Measurements from ENCODE around the gene AHSG. TPM values are rescaled to one million over a fixed set of nuclear protein-coding genes. Genes with fewer than 3 reads are reported as not detected.

AHSG gene
- total RNA-seq, 1 donor from 2014 or later: not detected

DNA sequence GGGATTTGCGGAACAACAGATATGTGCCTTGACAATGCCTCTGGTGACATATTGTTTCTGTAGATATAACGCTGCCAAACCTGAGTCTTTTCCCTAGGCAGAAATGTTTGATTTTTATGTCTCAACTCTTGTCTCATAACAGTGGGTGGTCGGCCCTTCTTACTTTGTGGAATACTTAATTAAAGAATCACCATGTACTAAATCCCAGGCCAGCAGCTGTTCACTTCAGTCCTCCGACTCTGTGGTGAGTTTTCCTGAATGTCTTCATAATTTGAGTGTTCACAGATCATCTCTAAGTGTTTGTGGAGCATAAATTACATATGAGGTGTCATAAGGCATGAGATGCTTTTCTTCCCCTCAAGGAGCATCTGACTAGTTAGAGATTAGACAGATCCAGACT, 33.2 kb downstream of the AHSG start:
- H3K27me3 Mint-ChIP-seq: peaks cover 12% of the 10 kb centered on the region
- H3K9me3 Mint-ChIP-seq: no peaks in the 10 kb centered on the region
- H3K4me1 Mint-ChIP-seq: peaks cover 5% of the 10 kb centered on the region
- TF ChIP-seq, protein P1, sequence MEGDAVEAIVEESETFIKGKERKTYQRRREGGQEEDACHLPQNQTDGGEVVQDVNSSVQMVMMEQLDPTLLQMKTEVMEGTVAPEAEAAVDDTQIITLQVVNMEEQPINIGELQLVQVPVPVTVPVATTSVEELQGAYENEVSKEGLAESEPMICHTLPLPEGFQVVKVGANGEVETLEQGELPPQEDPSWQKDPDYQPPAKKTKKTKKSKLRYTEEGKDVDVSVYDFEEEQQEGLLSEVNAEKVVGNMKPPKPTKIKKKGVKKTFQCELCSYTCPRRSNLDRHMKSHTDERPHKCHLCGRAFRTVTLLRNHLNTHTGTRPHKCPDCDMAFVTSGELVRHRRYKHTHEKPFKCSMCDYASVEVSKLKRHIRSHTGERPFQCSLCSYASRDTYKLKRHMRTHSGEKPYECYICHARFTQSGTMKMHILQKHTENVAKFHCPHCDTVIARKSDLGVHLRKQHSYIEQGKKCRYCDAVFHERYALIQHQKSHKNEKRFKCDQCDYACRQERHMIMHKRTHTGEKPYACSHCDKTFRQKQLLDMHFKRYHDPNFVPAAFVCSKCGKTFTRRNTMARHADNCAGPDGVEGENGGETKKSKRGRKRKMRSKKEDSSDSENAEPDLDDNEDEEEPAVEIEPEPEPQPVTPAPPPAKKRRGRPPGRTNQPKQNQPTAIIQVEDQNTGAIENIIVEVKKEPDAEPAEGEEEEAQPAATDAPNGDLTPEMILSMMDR (IDR thresholded peaks at IDR 0.05): no peak
- H3K4me3 Mint-ChIP-seq: no peak overlapping the region
- H3K27ac Mint-ChIP-seq: no peak overlapping the region
- intact Hi-C loops (cut with micrococcal nuclease): no loop called here
- no peaks in the 10 kb centered on the region for H3K36me3 Mint-ChIP-seq (ENCODE audit: low read depth)
- CTCF ChIA-PET: no interaction called here
- DNase-seq (no peak), ATAC-seq (ENCODE audit: low read depth) (no peak)
- POLR2A ChIA-PET: no interaction called here

DNA sequence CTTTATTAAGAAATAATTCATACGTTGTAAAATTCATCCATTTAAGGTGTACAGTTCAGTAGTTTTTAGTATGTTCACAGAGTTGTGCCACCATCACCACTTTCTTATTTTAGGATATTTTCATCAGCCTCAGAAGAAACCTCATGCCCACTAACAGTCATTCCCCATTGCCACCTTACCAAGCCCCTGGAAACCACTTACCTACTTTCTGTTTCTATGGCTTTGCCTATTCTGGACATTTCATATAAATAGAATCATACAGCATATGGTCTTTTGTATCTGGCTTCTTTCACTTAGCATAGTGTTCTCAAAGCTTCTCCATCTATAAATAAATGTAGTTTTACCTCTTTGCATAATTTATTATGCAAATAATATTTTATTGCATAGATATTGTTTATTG, 34.0 kb downstream of the AHSG start:
- no peak for DNase-seq
- intact Hi-C loops (cut with micrococcal nuclease): no loop called here
- TF ChIP-seq, protein P1 (IDR thresholded peaks at IDR 0.05): no peak
- POLR2A ChIA-PET: no interaction called here
- no peaks in the 10 kb centered on the region for H3K9me3 Mint-ChIP-seq
- ATAC-seq (ENCODE audit: low read depth): no peak
- H3K4me3 Mint-ChIP-seq: no peak overlapping the region
- no peak overlapping the region for H3K27ac Mint-ChIP-seq
- no peaks in the 10 kb centered on the region for H3K36me3 Mint-ChIP-seq (ENCODE audit: low read depth)
- CTCF ChIA-PET: no interaction called here
- peaks cover 8% of the 10 kb centered on the region for H3K4me1 Mint-ChIP-seq
- H3K27me3 Mint-ChIP-seq: peaks cover 8% of the 10 kb centered on the region

DNA sequence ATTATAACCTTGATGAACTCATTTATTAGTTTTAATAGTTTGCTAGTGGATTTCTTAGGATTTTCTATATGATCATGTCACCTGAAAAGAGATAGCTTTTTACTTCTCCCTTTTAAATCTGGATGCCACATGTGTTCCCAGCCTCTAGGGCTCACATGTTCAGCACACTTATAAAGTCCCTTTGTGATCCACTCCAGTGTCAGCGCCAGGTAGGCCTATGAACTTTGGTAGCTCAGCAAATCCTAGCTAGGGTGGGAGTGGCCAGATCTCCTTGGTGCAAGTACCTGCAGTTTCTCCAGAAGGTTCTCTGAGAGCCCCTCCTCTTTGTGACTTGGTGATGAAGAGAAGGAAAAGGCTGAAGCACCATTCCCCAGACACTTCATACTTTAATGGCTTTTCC, 36.0 kb downstream of the AHSG start:
- Mint-ChIP-seq H3K4me3 (no peak overlapping the region), H3K4me1 (peaks cover 20% of the 10 kb centered on the region), H3K27me3 (peaks cover 2% of the 10 kb centered on the region), H3K36me3 (ENCODE audit: low read depth) (no peaks in the 10 kb centered on the region), H3K27ac (no peak overlapping the region), H3K9me3 (no peaks in the 10 kb centered on the region)
- ChIA-PET POLR2A (no interaction called here), CTCF (no interaction called here)
- ATAC-seq (ENCODE audit: low read depth) (no peak), DNase-seq (no peak)
- TF ChIP-seq, protein P1 (IDR thresholded peaks at IDR 0.05): no peak
- intact Hi-C loops (cut with micrococcal nuclease): no loop called here

DNA sequence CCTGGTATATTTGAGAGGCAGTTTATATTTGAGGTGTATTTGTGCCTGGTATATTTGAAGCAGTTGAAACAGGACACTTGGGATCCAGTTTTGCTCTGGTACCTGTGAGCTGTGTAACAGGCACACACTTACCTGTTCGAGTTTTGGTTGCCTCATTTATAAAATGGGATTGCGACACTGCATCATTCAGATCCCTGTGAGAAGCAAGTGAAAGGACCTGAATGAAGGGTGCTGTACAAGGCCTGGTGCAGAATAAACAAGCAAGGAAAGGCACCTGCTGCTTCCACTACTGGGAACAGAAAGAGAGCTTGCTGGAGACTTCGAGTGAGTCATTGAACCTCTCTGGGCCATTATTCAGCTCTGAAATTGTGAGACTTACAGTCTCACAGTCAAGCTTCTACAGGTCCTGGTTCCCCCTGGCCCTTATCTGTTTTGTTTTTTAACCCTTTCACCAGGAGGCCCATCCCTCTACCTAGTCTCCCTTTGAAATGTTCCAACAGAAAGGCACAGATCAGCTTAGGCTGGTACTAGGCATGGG, 38.9 kb downstream of the AHSG start:
- ATAC-seq (ENCODE audit: low read depth) (no peak), DNase-seq (no peak)
- Mint-ChIP-seq H3K4me3 (no peak overlapping the region), H3K9me3 (no peaks in the 10 kb centered on the region), H3K27ac (no peak overlapping the region), H3K27me3 (no peaks in the 10 kb centered on the region), H3K36me3 (ENCODE audit: low read depth) (no peaks in the 10 kb centered on the region), H3K4me1 (peaks cover 24% of the 10 kb centered on the region)
- POLR2A ChIA-PET: interaction anchor here (1.5 kb wide), 1 partner anchor 121 kb away, joined by 4 read pairs; no protein-coding TSS in a partner anchor
- intact Hi-C loops (cut with micrococcal nuclease): no loop called here
- TF ChIP-seq, protein P1 (IDR thresholded peaks at IDR 0.05): no peak
- CTCF ChIA-PET: interaction anchor here (1.0 kb wide), 1 partner anchor 37 kb away, joined by 4 read pairs; no protein-coding TSS in a partner anchor

DNA sequence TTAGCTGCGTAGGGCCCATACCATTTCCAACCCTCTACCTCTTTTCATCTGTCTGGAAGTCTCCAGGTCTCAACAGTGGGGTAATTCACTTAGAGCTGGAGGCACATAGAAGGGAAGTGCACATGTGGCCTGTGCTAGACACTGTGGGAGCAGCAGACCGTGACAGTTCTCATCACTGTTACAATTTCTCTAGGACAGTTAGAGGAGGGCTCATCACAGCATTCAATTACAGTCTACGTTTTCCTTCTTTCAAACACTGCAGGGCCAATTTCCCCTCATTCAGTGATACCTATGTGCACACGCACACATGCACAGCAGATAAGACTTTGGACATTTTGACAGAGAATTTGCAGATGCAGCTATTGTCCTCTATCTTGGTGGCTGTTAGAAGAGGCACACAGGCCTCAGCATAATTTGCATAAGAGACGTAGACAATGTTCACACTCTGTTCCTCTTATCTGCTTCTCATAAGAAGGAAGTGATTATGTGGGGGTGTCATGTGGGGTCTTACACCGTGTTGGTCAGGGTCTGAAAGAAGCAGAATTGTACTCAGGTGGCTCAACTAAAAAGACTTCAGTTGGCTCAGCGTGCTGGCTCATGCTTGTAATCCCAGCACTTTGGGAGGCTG, 40.3 kb downstream of the AHSG start:
- intact Hi-C loops (cut with micrococcal nuclease): loop anchor here (1.0 kb wide), 1 partner anchor 130 kb away; the partner anchor contains the start of gene EIF4A2

More for the DNA sequence above, 40.3 kb downstream of the AHSG start:
- H3K4me3 Mint-ChIP-seq: peak overlapping the region; percentile 8
- CTCF ChIA-PET: interaction anchor here (1.3 kb wide), 2 partner anchors 36 to 39 kb away, joined by 3 to 5 read pairs; no protein-coding TSS in a partner anchor
- peaks cover 4% of the 10 kb centered on the region for H3K27me3 Mint-ChIP-seq
- peaks cover 24% of the 10 kb centered on the region for H3K4me1 Mint-ChIP-seq
- peak overlapping the region; percentile 59 for H3K27ac Mint-ChIP-seq
- no peak for DNase-seq
- TF ChIP-seq, protein P1 (IDR thresholded peaks at IDR 0.05): no peak
- peak; percentile 92 for ATAC-seq (ENCODE audit: low read depth)
- POLR2A ChIA-PET: interaction anchor here (1.3 to 1.5 kb wide), 2 partner anchors 119 to 130 kb away, joined by 4 to 10 read pairs; partner anchors contain the start of gene EIF4A2
- H3K36me3 Mint-ChIP-seq (ENCODE audit: low read depth): no peaks in the 10 kb centered on the region
- no peaks in the 10 kb centered on the region for H3K9me3 Mint-ChIP-seq
